Gastroesophageal sphincter (tissue), 4 donors: ENCODE measurements around the gene PRELID1. TPM values are rescaled to one million over a fixed set of nuclear protein-coding genes. Genes with fewer than 3 reads are reported as not detected.

Experiments
- ATAC-seq: fragments of 150-250 bp; one replicate; pipeline ENCODE4 v1.9.1; 2016; ENCODE audit warnings: mild to moderate bottlenecking, moderate library complexity
- H3K27ac ChIP-seq, 4 donors: fragments of 200-600 bp; sonication (generic) in 3 of 4; 1 replicate in 3 of 4; 2 replicates in 1 of 4; pipeline ENCODE4 v1.5.1; 2016 to 2019
- H3K27me3 ChIP-seq: fragments of 200-600 bp; sonication (generic); one replicate; pipeline ENCODE4 v1.5.1; 2019
- H3K36me3 ChIP-seq, 2 donors: fragments of 200-600 bp; sonication (generic); one replicate each; pipeline ENCODE4 v1.5.1; 2019; ENCODE audit warnings: control low read depth in 1 of 2
- H3K4me1 ChIP-seq, 3 donors: fragments of 200-600 bp; sonication (generic); 1 replicate in 2 of 3; 2 replicates in 1 of 3; pipeline ENCODE4 v1.5.1; 2016 to 2019; ENCODE audit warnings: control low read depth in 2 of 3
- H3K4me3 ChIP-seq, 2 donors: fragments of 200-600 bp; sonication (generic); one replicate each; pipeline ENCODE4 v1.5.1; 2019; ENCODE audit warnings: mild to moderate bottlenecking in 1 of 2, moderate library complexity in 1 of 2
- H3K9me3 ChIP-seq, 3 donors: fragments of 200-600 bp; sonication (generic); one replicate each; pipeline ENCODE4 v1.5.1; 2017 to 2019; ENCODE audit warnings: control low read depth in 2 of 3
- CTCF ChIP-seq, 4 experiments: fragments of 200-600 bp in 2 of 4; fragments of 450-650 bp in 2 of 4; sonication (generic) in 1 of 4; IDR thresholded peaks; one replicate each; pipeline ENCODE4 v1.5.1; 2017 to 2019; ENCODE audit warnings: antibody characterized with exemption in 4 of 4, mild to moderate bottlenecking in 2 of 4, moderate library complexity in 2 of 4
- EP300 ChIP-seq: sonication (generic); formaldehyde crosslinking; IDR thresholded peaks from one replicate; pipeline ENCODE4 v1.6.1; 2017; ENCODE audit warnings: antibody characterized with exemption, mild to moderate bottlenecking
- POLR2A ChIP-seq, 2 donors: fragments of 450-650 bp; IDR thresholded peaks; one replicate each; pipeline ENCODE4 v1.6.1; 2017; ENCODE audit warnings: antibody characterized with exemption in 2 of 2, mild to moderate bottlenecking in 2 of 2, moderate library complexity in 1 of 2
- POLR2AphosphoS5 ChIP-seq: sonication (generic); formaldehyde crosslinking; IDR thresholded peaks from one replicate; pipeline ENCODE4 v1.6.1; 2017; ENCODE audit warnings: antibody characterized with exemption
- WGBS, 2 donors: methylation state at CpG; one replicate each; pipeline ENCODE4 v1.1.5; 2018; ENCODE audit warnings: low coverage in 1 of 2; 5-methylcytosine and 5-hydroxymethylcytosine counted together
- total RNA-seq, 4 donors: library from RNA; depleted of rRNA; stranded (reverse); fragments of >200 nt; gene quantifications; one replicate each; pipeline ENCODE4 v1.1.0, GENCODE V29; 2016

PRELID1 gene
- total RNA-seq, 4 donors from 2014 or later: 60.4 to 97.5 (median 73.5) TPM

- Histone ChIP-seq H3K27ac (peak within 1 kb of the TSS; percentile 44 to 94 (median 90)), H3K4me1 (peaks cover 0 to 51% (median 11%) of the 10 kb centered on the region in 3 donors), H3K4me3 (peak within 1 kb of the TSS; percentile 87 to 93), H3K9me3 (no peaks in the 10 kb centered on the region), H3K27me3 (no peaks in the 10 kb centered on the region), H3K36me3 (peaks cover 0 to 21% of the 10 kb centered on the region in 2 donors)
- 0% methylated on average over 2 to 10 of the region's 55 CpGs for WGBS, 2 donors
- peak in 1 of 2 donors; percentile 60 for TF ChIP-seq POLR2A (IDR thresholded peaks at IDR 0.05)
- TF ChIP-seq EP300: no peak
- TF ChIP-seq CTCF (IDR thresholded peaks at IDR 0.05): no peak
- TF ChIP-seq POLR2AphosphoS5: peak; percentile 58
- peak; percentile 99 for ATAC-seq
Observed at GRCh38 chr5:177351392-177352329, 48.1 kb downstream of the PRELID1 start, which contains the start of gene LMAN2. LMAN2 (minus strand) TSS chr5:177351668; CDS start chr5:177351647, 21 bp downstream.

- WGBS, 2 donors: 32 to 70% methylated on average over 2 of the region's 5 CpGs
- Histone ChIP-seq H3K4me1 (peaks cover 0 to 37% (median 11%) of the 10 kb centered on the region in 3 donors), H3K9me3 (no peaks in the 10 kb centered on the region), H3K27ac (no peak overlapping the region), H3K27me3 (peaks cover under 1% of the 10 kb centered on the region), H3K36me3 (peaks cover 0 to 13% of the 10 kb centered on the region in 2 donors), H3K4me3 (no peak overlapping the region)
- ATAC-seq: no peak
- no peak for TF ChIP-seq POLR2AphosphoS5
- TF ChIP-seq EP300: no peak
- no peak for TF ChIP-seq CTCF (IDR thresholded peaks at IDR 0.05)
- no peak for TF ChIP-seq POLR2A (IDR thresholded peaks at IDR 0.05)
Observed at GRCh38 chr5:177353093-177353492, 49.5 kb downstream of the PRELID1 start.

GRCh38 chr5:177354256-177354655 lies 50.7 kb downstream of the PRELID1 start:
- H3K9me3 ChIP-seq: no peaks in the 10 kb centered on the region
- H3K36me3 ChIP-seq: peaks cover 0 to 9% of the 10 kb centered on the region in 2 donors
- TF ChIP-seq POLR2A (IDR thresholded peaks at IDR 0.05): no peak
- TF ChIP-seq POLR2AphosphoS5: no peak
- no peak for TF ChIP-seq CTCF (IDR thresholded peaks at IDR 0.05)
- TF ChIP-seq EP300: no peak
- 83 to 91% methylated on average over 3 of the region's 3 CpGs for WGBS, 2 donors
- no peak overlapping the region for H3K27ac ChIP-seq
- ATAC-seq: no peak
- H3K4me1 ChIP-seq: peaks cover 0 to 25% (median 11%) of the 10 kb centered on the region in 3 donors
- H3K4me3 ChIP-seq: no peak overlapping the region
- peaks cover 10% of the 10 kb centered on the region for H3K27me3 ChIP-seq

- peaks cover 12% of the 10 kb centered on the region for H3K27me3 ChIP-seq
- 68 to 79% methylated on average over 2 to 3 of the region's 3 CpGs for whole genome bisulfite sequencing, 2 donors
Observed at GRCh38 chr5:177354711-177355110, 51.1 kb downstream of the PRELID1 start.

More at GRCh38 chr5:177354711-177355110, 51.1 kb downstream of the PRELID1 start:
- no peak for TF ChIP-seq CTCF (IDR thresholded peaks at IDR 0.05)
- TF ChIP-seq POLR2AphosphoS5: no peak
- no peak for TF ChIP-seq POLR2A (IDR thresholded peaks at IDR 0.05)
- TF ChIP-seq EP300: no peak
- no peak for ATAC-seq
- Histone ChIP-seq H3K9me3 (no peaks in the 10 kb centered on the region), H3K4me3 (no peak overlapping the region), H3K36me3 (peaks cover 0 to 5% of the 10 kb centered on the region in 2 donors), H3K4me1 (peaks cover 0 to 21% (median 11%) of the 10 kb centered on the region in 3 donors), H3K27ac (no peak overlapping the region)
